Psoas muscle (tissue), 8 donors: ENCODE data around the gene SLC16A3. TPM values are rescaled to one million over a fixed set of nuclear protein-coding genes. Genes with fewer than 3 reads are reported as not detected.
A peak's percentile ranks its signal among the peaks of the same experiment; 100 is the strongest.

Experiments
- ATAC-seq, 4 donors: fragments of 200-7000 bp; cut with Tn5 transposase; one replicate each; pipeline ENCODE4 v1.9.1; 2020; ENCODE audit warnings: moderate library complexity in 3 of 4, mild to moderate bottlenecking in 2 of 4
- DNase-seq, 2 donors: peaks; one replicate each; pipeline ENCODE4 v3.0.0-alpha.2; 2020
- H3K27ac ChIP-seq: fragments of 200-600 bp; one replicate; pipeline ENCODE4 v1.8.0; 2022
- H3K27me3 ChIP-seq, 3 donors: fragments of 200-600 bp in 1 of 3; one replicate each; pipeline versions ENCODE4 v1.6.1 to v1.8.0; 2013 to 2022; ENCODE audit warnings: low read length in 2 of 3, mild to moderate bottlenecking in 2 of 3, moderate library complexity in 1 of 3; ENCODE audit not compliant: insufficient read depth in 3 of 3
- H3K36me3 ChIP-seq, 2 donors: fragments of 200-600 bp in 1 of 2; one replicate each; pipeline versions ENCODE4 v1.6.1 to v1.8.0; 2013 to 2022; ENCODE audit warnings: low read depth in 1 of 2, mild to moderate bottlenecking in 1 of 2, moderate library complexity in 1 of 2; ENCODE audit not compliant: insufficient read depth in 1 of 2
- H3K4me1 ChIP-seq: fragments of 200-600 bp; one replicate; pipeline ENCODE4 v1.8.0; 2022
- H3K4me3 ChIP-seq: fragments of 200-600 bp; one replicate; pipeline ENCODE4 v1.8.0; 2022; ENCODE audit warnings: mild to moderate bottlenecking
- H3K9me3 ChIP-seq: fragments of 200-600 bp; one replicate; pipeline ENCODE4 v1.8.0; 2022
- WGBS, 3 donors: extraction: QIAGEN DNeasy Blood & Tissue Kit; methylation state at CpG; one replicate each; pipeline versions ENCODE4 v1.1.6 to v1.1.7; 2013; 5-methylcytosine and 5-hydroxymethylcytosine counted together
- intact Hi-C, 2 donors: fragments of 100-400 bp; cut with DNase I; formaldehyde crosslinking; loops; one replicate each; pipeline versions ENCODE4 v1.11.0 to v1.14.2; 2022
- polyA plus RNA-seq, 3 donors: library from polyadenylated mRNA; stranded (reverse); fragments of 200-250 nt; gene quantifications; one replicate each; pipeline ENCODE4 v1.2.3, GENCODE V29; 2013
- total RNA-seq, 4 donors: library from RNA; stranded (reverse); fragmentation: NEBNext Ultra II Directional in 2 of 4; extraction: Animal tissue kit (Norgen Biotek cat#: 25700) in 2 of 4; gene quantifications; one replicate each; pipeline versions ENCODE4 v1.2.1 to v1.2.4, GENCODE V29; 2021 to 2023
- TF ChIP-seq, protein P1 (sequence below): fragments of 200-600 bp; IDR thresholded peaks from one replicate; pipeline ENCODE4 v1.8.0; 2022; ENCODE audit warnings: antibody characterized with exemption
- donor health status: healthy with polysubstance abuse.
- donor health status: DM: no; HTN: no; CAD: no; lungs with moderate emphysema.
- donor health status: Bipolar disorder and iron deficiency.
- donor health status: healthy.
- donor health status: DM: yes; HTN: yes; CAD: no.
- donor health status: DM: no; HTN: no; CAD: no.
- donor health status: DM: no; HTN: no; CAD: no.
- donor health status: DM: yes; HTN: yes; CAD: no.

Gene SLC16A3
- total and polyA plus RNA-seq, 7 donors = 18.6 to 263 (median 118) TPM

DNA sequence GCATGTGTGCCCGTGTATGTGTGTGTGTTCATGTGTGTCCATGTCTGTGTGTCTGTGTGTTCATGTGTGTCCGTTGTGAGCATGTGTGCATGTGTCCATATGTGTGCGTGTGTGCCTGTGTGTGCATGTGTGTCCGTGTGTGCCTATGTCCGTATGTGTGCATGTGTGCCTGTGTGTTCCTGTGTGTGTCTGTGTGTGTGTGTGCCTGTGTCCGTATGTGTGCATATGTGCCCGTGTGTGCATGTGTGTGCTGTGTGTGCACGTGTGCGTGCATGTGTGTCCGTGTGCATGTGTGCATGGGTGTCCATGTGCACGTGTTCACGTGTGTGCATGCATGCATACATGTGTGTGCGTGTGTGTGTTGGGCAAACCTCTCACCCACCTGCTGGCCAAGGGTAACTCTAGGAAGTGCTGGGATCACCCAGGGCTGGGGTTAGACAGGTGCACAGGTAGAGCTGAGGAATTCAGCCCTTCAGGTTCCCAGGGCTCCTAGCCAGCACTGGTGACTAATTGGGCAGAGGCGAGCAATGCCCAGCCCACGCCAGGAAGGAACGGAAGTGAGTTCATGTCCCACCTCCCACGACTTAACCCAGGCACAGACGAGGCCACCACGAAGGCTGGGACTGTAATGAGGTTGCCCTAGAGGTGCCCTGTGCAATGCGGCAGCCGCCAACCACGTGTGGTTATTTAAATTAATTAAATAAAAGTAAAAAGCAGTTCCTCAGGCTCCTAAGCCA is 52.8 kb downstream of the SLC16A3 start:
- TF ChIP-seq, protein P1, sequence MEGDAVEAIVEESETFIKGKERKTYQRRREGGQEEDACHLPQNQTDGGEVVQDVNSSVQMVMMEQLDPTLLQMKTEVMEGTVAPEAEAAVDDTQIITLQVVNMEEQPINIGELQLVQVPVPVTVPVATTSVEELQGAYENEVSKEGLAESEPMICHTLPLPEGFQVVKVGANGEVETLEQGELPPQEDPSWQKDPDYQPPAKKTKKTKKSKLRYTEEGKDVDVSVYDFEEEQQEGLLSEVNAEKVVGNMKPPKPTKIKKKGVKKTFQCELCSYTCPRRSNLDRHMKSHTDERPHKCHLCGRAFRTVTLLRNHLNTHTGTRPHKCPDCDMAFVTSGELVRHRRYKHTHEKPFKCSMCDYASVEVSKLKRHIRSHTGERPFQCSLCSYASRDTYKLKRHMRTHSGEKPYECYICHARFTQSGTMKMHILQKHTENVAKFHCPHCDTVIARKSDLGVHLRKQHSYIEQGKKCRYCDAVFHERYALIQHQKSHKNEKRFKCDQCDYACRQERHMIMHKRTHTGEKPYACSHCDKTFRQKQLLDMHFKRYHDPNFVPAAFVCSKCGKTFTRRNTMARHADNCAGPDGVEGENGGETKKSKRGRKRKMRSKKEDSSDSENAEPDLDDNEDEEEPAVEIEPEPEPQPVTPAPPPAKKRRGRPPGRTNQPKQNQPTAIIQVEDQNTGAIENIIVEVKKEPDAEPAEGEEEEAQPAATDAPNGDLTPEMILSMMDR = no peak
- ATAC-seq = no peak
- H3K36me3 ChIP-seq = no peaks in the 10 kb centered on the region
- no peaks in the 10 kb centered on the region for H3K9me3 ChIP-seq
- 76 to 83% (median 77%) methylated on average over 21 to 22 of the region's 22 CpGs for WGBS, 3 donors
- intact Hi-C loops = no loop called here
- H3K27me3 ChIP-seq = no peaks in the 10 kb centered on the region
- peak in 1 of 2 donors; percentile 30 for DNase-seq
- no peak overlapping the region for H3K4me3 ChIP-seq
- no peaks in the 10 kb centered on the region for H3K4me1 ChIP-seq
- H3K27ac ChIP-seq = no peak overlapping the region

DNA sequence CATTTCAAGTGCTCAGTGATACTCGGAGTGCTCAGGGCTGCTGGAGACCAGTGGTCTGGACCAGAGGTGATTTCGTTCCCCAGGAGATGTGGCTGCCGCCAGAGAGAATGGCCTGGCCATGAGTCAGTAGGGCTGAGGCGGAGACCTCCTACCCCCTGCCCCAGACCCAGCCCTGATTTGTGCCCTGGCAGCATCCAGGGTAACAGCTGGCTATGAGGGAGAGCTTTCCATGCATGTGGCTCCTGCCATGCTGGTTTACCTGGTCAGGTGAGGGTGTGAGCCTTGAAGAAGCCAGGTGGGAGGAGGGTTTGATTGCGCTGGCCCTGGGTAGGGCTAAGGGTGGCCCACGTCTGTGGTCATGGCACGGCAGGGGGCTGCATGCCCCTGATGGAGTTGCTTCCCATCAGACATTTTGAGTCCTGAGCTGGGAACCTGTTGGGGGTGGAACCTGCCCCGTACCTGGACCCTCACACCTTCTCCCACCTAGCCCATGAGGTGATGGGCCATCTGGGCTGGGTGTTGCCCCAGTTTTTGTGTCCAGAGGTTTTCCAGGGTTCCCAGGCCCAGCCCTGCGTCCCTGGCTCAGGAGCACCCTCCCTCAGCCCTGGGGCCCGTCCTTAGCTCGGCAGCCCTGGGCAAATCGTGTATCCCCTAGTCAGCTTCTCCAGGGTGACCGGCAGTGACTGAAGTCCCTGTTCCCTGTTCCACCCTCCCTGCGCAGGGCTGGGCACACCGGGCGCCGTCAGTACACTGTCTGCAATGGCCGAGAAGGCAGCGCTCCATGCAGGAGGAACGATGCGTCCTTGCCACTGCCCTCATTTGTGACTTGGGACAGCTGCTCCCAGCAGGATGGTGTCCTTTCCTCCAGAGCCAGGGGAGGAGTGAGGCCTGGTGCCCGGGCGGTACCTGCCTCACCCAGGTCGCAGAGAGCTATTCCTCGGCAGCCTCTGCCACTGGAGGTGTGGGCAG is 53.7 kb downstream of the SLC16A3 start:
- intact Hi-C loops = no loop called here
- DNase-seq (no peak), ATAC-seq (no peak)
- no peaks in the 10 kb centered on the region for H3K9me3 ChIP-seq
- H3K27me3 ChIP-seq = no peaks in the 10 kb centered on the region
- no peak overlapping the region for H3K27ac ChIP-seq
- 79 to 87% (median 83%) methylated on average over 23 to 25 of the region's 25 CpGs for WGBS, 3 donors
- TF ChIP-seq, protein P1 = no peak
- H3K4me3 ChIP-seq = no peak overlapping the region
- H3K36me3 ChIP-seq = no peaks in the 10 kb centered on the region
- peaks cover 4% of the 10 kb centered on the region for H3K4me1 ChIP-seq

DNA sequence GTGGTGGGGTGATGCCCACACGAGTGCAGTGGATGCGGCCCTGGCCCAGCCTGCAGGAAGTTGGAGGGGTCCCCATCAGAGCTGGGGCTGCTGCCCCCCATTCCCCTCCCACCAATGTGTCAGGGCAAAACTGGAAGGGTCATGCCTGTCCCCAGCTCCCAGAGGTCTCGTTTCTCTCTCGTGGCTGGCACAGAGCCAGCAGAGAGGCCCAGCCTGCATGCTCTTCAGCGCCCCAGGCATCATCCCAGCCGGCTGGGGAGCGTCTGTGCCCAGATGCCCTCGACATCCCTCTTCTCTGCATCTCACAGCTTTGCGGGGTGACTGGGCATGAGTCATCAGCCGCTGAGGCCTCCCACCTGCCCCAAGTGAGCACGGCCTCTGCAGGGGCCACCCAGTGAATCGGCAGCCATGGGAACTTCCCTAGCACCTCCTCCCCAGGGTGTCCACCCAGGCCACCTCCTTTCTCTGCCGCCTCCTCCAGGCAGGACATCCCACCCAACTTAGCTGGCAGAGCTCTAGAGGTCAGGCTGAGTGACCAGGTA is 54.4 kb downstream of the SLC16A3 start:
- 36 to 49% (median 40%) methylated on average over 10 to 13 of the region's 13 CpGs for whole genome bisulfite sequencing, 3 donors
- Histone ChIP-seq H3K9me3 (no peaks in the 10 kb centered on the region), H3K4me3 (no peak overlapping the region), H3K27ac (no peak overlapping the region), H3K36me3 (no peaks in the 10 kb centered on the region), H3K4me1 (peaks cover 11% of the 10 kb centered on the region), H3K27me3 (no peaks in the 10 kb centered on the region)
- ATAC-seq (no peak), DNase-seq (peak in 1 of 2 donors; percentile 50)
- TF ChIP-seq, protein P1 = no peak
- intact Hi-C loops = no loop called here

DNA sequence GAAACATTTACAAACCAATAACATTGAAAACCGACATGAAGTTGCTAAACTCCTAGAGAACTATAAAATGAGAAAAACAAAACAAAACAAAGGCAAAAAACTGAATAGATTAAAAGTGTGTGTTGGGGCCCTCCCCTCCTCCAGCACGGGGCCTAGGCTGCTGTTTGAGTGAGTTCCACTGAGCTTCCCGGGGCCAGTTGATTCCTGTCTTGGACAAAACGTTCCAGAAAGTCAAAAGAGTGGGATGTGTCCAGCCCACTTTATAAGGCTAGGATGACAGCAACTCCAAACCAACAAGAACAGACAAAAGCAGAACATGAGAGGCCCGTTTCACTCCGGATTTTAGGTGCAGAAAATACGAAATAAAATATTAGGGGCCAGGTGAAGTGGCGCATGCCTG is 56.3 kb downstream of the SLC16A3 start:
- no peak for DNase-seq
- intact Hi-C loops = no loop called here
- H3K4me3 ChIP-seq = no peak overlapping the region
- H3K27ac ChIP-seq = no peak overlapping the region
- no peak for ATAC-seq
- no peaks in the 10 kb centered on the region for H3K36me3 ChIP-seq
- TF ChIP-seq, protein P1 = no peak
- peaks cover 19% of the 10 kb centered on the region for H3K4me1 ChIP-seq
- WGBS, 3 donors = 55 to 60% (median 57%) methylated on average over 8 of the region's 8 CpGs
- H3K9me3 ChIP-seq = no peaks in the 10 kb centered on the region
- no peaks in the 10 kb centered on the region for H3K27me3 ChIP-seq
